ENCODE data around the gene ELAVL3. TPM values are rescaled to one million over a fixed set of nuclear protein-coding genes. Genes with fewer than 3 reads are reported as not detected.
A peak's percentile ranks its signal among the peaks of the same experiment; 100 is the strongest.

Gene ELAVL3
- total and polyA plus RNA-seq, 2 of the 8 experiments (the other 6 are each of a cell fraction or from before 2014, with no cell fraction given): 0.80 to 1.0 TPM

DNA sequence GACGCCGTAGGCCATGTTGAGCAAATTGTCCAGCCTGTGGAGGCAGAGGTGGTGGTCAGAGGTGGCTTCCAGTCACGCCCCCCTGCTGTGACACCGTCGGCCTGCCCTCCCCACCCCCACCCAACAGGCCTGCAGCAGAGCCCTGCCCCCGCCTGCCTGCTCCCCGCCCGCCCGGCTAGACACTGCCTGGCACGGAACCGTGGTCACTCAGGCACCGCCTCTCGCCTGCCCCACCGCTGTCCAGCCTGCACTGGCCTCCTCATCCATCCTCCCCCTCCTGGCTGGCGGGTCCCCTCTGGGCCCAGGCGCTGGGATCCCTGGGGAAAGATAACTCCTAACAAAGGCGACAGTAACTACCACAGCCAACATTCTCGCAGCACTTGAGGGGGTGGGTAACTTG is 23.7 kb downstream of the ELAVL3 start:
- no peak overlapping the region for H3K14ac ChIP-seq (ENCODE audit: insufficient read length)
- no peak overlapping the region for H2BK20ac ChIP-seq (ENCODE audit: low read length)
- H2AFZ ChIP-seq (ENCODE audit: low read length): no peak overlapping the region
- no peak overlapping the region for H3K27ac ChIP-seq (ENCODE audit: low read depth, low read length)
- H3K27me3 ChIP-seq (replicated peaks in 1 of 4; ENCODE audit: control insufficient read depth in 3 of 4, extremely low read depth in 1 of 4, insufficient read depth in 3 of 4, low read length in 3 of 4): no peaks in the 10 kb centered on the region
- H3K4me1 ChIP-seq (replicated peaks in 1 of 4; ENCODE audit: control insufficient read depth in 3 of 4, insufficient read depth in 4 of 4, low read length in 3 of 4): peaks cover 0 to 14% (median 2%) of the 10 kb centered on the region in 4 experiments; a peak in 5 of 7 replicates
- H4K8ac ChIP-seq (ENCODE audit: extremely low read depth, insufficient read depth, low read length): no peak overlapping the region
- H3K4ac ChIP-seq (replicated peaks; ENCODE audit: insufficient read length, low read depth, low read length): no peak overlapping the region
- H2BK5ac ChIP-seq (ENCODE audit: low read depth, low read length): no peak overlapping the region; the same call in 1 of the 2 replicates
- DNase-seq (ENCODE audit: low read depth in 1 of 2, low spot score in 2 of 2): no peak
- H2AK5ac ChIP-seq (ENCODE audit: low read depth, low read length): no peak overlapping the region
- no peak overlapping the region for H3K23ac ChIP-seq (ENCODE audit: insufficient read length)
- H3K18ac ChIP-seq (ENCODE audit: extremely low read depth, low read length): no peak overlapping the region; the same call in 1 of the 2 replicates
- peak overlapping the region; percentile 25 for H4K5ac ChIP-seq (ENCODE audit: insufficient read length, low read depth, low read length)
- 77% methylated on average over 3 of the region's 18 CpGs; no CpG with 5 or more reads in 1 of the 2 experiments for WGBS, 2 experiments (ENCODE audit: extremely low coverage in 1 of 2, insufficient coverage in 1 of 2, insufficient read length in 1 of 2, insufficient replicate concordance in 2 of 2, low coverage in 1 of 2, low lambda C conversion rate in 2 of 2, missing lambda C conversion rate in 1 of 2)
- H2BK120ac ChIP-seq (replicated peaks; ENCODE audit: low read depth, low read length): no peak overlapping the region
- no peak overlapping the region for H3K4me3 ChIP-seq (ENCODE audit: extremely low read depth in 1 of 4, insufficient read depth in 2 of 4, low read depth in 3 of 4, low read length in 4 of 4)
- CTCF ChIA-PET (ENCODE audit: partially characterized antibody): interaction anchor here (0.7 to 3.4 kb wide), 6 partner anchors 10 to 147 kb away, joined by 3 to 17 read pairs (median 4); no protein-coding TSS in a partner anchor
- no peak for FAIRE-seq
- no peak overlapping the region for H4K91ac ChIP-seq (replicated peaks; ENCODE audit: insufficient read length, low read length)
- H2BK12ac ChIP-seq (ENCODE audit: low read depth, low read length): no peak overlapping the region
- H3K79me1 ChIP-seq (ENCODE audit: low read depth, low read length): no peaks in the 10 kb centered on the region
- no peak overlapping the region for H3K56ac ChIP-seq (replicated peaks; ENCODE audit: insufficient read length, low read depth, low read length)
- no peaks in the 10 kb centered on the region for H3K9me3 ChIP-seq (ENCODE audit: insufficient read depth in 2 of 2, low read depth in 1 of 2, low read length in 1 of 2)
- H3K23me2 ChIP-seq (ENCODE audit: low read depth, low read length): no peaks in the 10 kb centered on the region; the same call in 1 of the 2 replicates
- H2BK15ac ChIP-seq (ENCODE audit: low read length): no peak overlapping the region
- POLR2A ChIA-PET (ENCODE audit: partially characterized antibody): interaction anchor here (0.8 to 3.4 kb wide), 4 partner anchors 24 to 190 kb away, joined by 3 to 20 read pairs (median 3); partner anchors contain the start of genes ELAVL3 and ELOF1
- no peaks in the 10 kb centered on the region for H3K36me3 ChIP-seq (ENCODE audit: control insufficient read depth in 2 of 4, insufficient read depth in 4 of 4, low read length in 3 of 4)
- H3K4me2 ChIP-seq (ENCODE audit: insufficient read depth in 1 of 2, low read depth in 2 of 2, low read length in 2 of 2): no peak overlapping the region
- H3K9ac ChIP-seq (replicated peaks in 1 of 4; ENCODE audit: extremely low read depth in 1 of 4, low read depth in 3 of 4, low read length in 3 of 4): no peak overlapping the region
- no peaks in the 10 kb centered on the region for H3K79me2 ChIP-seq (ENCODE audit: control insufficient read depth in 1 of 2, insufficient read depth in 2 of 2, low read length in 2 of 2)
- no peaks in the 10 kb centered on the region for H4K20me1 ChIP-seq (replicated peaks in 1 of 2; ENCODE audit: control insufficient read depth in 1 of 2, insufficient read depth in 2 of 2, low read length in 2 of 2)
- TF ChIP-seq BACH1 (IDR thresholded peaks at IDR 0.05; ENCODE audit: low read length) (no peak), SAP30 (IDR thresholded peaks at IDR 0.05; ENCODE audit: insufficient read depth, insufficient replicate concordance, low read length) (no peak), TBP (IDR thresholded peaks at IDR 0.05; ENCODE audit: low read depth, low read length) (no peak)
